HG02763 (cell line): ENCODE data around the gene PAN2.
"Not testable (repeated sequence)": the region's sequence is repeated elsewhere in the genome, so short reads cannot be mapped to it uniquely, and the experiment has no call there.

Experiments used
- ATAC-seq: cut with Tn5 transposase; IDR thresholded peaks from one replicate; pipeline ENCODE4 v1.9.1; 2021; ENCODE audit warnings: mild to moderate bottlenecking, moderate library complexity; ENCODE audit not compliant: unreplicated experiment

The PAN2 gene

DNA sequence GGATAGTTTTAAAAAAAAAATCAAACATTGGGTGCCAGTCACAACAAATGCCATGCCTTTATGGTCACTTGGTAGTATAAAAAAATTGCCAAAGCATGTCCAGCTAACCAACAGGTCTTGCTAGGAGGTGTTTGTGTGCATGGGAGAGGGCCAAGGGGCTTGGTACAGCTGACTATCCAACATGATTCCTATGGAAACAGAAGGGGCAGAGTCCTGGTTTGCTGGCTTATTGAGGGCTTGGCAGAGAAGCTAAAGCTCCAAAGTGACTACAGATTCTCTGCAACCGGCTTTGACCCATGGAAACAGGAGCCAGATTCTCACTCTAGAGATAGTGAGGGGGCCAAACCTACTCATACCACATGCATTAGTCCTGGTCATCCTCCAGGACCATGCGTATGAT, 61.3 kb downstream of the PAN2 start:
- not testable (repeated sequence) for ATAC-seq

DNA sequence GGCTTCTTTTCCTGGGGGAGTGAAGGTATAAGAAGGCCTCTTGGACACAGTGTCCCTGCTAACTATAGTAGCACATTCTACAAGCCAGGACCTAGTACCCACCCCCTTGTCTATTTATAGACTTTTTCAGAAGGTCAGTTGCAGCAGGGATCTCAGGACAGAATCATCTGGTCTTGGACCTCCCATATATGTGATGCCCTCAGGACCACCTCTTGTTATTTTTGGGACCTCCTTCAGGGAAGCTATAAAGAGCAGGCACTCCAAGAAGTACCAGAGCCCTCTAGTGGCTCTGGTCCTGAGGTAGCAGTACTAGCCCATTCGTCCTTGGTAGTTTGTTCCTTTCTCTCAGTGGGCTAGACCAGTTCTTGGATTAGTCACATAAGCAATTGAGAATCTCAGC, 62.8 kb downstream of the PAN2 start:
- ATAC-seq: no peak

DNA sequence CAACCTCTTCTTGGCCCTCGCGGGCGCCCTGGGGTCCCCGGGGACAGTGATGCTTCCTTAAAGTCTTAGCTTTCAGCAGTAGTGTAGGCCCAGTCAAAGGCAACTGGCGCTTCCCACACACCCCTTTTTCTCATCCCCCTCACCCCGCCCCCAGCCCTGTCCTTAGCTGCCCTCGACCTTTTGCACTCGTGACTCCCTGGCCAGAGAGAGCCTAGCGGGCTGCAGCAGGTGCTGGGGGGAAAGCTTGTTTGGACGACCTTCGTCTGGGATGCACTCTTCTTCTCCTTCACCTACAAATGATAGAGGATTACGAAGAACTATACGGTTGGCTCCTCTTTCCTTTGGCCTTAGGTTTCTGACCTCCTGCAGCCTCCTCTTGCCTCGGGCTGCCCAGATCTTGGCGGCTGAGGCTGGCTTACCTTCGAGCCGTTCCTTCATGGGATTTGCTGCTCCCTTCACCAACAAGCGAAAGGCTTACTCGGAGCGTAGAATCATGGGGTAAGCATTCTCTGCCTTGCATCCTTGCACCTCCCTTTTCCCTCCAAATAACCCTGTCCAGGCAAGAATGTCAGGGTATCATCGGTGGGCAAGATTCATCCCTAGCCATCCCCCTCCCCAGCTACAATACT, 66.2 kb downstream of the PAN2 start:
- peak; percentile 1 for ATAC-seq

DNA sequence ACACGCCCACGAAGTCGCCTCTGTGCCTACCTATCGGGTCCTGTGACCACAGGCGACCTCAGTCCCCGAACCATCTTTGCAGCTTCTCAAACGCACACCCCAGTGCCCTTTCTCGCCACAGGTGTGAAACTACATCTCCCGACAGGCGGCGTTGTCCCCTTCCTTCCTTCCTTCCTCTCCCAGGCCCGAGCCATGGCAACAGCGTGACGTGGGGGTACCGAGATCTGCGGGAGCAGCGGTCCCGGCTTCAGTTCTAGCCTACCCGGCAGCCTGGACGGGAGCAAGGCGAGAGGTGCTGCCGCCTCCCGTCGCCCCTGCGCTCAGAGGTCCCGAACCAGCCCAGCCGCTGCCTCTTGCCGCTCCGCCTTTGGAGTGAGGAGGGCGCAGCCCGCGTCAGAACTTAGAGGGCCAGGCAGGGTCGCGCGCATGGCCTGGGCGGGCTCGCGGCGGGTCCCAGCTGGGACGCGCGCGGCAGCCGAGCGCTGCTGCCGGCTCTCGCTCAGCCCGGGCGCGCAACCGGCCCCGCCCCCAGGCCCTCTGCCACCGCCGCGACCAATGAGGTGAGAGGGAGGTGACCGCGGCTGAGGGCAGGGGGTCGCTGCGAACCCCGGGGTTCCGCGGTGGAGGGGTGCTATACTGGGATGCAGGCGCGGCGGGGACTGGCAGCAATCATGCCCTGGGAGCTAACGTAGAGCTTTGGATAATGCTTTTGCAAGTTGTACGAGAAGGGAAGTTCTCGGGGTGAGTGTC, 66.9 kb downstream of the PAN2 start, which contains the start of gene COQ10A:
COQ10A (plus strand) TSS at position 250 of the 750 bp plus-strand sequence; CDS start at position 427, 177 bp downstream.
- peak; percentile 87 for ATAC-seq
